ENCODE measurements around the gene MARCHF10.

Gene MARCHF10

DNA sequence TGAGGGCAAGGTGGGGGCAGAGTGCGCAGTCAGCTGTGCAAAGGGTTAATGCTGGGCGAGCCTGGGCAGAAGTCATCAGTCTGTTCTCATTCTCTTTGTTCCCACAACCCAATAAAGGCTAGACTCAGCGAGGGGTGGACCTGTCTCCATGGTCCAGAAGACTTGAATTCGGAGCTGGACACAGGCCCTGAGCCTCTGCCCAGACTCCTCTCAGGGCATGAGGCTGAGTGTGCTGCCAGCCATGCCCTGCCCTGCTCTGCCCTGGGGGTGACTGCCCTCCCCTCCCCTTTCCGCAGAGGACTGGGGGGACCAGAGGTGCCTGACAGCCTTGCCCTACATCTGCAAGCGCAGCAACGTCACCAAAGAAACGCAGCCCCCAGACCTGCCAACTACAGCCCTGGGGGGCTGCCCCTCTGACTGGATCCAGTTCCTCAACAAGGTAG lies 126.2 kb downstream of the MARCHF10 start:
- no peak overlapping the region for H3K27ac ChIP-seq
- H3K4me3 ChIP-seq, result no peak overlapping the region
- no peak for DNase-seq (ENCODE audit: low spot score)

DNA sequence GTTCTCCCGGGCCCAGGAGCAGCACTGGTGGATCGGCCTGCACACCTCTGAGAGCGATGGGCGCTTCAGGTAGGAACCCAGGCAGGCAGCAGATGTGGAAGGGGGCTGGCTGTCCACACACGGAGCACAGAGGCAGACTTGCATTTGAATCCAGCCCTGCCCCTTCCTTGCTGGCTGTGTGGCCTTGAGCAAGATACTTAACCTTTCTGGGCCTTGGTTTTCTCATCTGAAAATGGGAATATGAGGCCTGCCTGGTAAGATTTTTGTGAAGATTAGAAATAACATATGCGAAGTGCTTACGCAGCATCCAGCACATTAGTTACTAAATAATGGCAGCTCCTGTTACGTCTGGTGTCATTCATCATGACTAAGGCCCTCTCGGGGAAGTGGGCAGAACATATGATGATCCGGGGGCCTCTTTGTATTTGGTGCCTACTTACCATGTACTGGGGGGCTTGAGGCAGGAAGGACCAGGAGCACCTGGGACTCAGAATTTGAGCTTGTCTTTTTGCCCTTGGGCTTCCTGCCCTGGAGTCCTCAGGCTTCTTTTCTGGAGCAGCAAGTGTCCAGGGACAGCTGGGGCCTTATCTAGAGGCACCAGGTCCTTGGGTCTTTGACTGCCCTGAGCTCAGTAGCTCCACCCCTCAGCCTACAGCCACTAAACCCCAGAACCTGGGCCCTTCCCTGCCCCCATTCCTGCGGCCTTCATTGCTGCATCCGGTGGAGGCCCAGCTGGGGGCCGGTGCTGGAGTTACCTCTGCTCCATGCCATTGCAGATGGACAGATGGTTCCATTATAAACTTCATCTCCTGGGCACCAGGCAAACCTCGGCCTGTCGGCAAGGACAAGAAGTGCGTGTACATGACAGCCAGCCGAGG lies 126.8 kb downstream of the MARCHF10 start:
- no peak for DNase-seq (ENCODE audit: low spot score)
- Histone ChIP-seq H3K27ac (no peak overlapping the region), H3K4me3 (no peak overlapping the region)
- TF ChIP-seq, protein P1, sequence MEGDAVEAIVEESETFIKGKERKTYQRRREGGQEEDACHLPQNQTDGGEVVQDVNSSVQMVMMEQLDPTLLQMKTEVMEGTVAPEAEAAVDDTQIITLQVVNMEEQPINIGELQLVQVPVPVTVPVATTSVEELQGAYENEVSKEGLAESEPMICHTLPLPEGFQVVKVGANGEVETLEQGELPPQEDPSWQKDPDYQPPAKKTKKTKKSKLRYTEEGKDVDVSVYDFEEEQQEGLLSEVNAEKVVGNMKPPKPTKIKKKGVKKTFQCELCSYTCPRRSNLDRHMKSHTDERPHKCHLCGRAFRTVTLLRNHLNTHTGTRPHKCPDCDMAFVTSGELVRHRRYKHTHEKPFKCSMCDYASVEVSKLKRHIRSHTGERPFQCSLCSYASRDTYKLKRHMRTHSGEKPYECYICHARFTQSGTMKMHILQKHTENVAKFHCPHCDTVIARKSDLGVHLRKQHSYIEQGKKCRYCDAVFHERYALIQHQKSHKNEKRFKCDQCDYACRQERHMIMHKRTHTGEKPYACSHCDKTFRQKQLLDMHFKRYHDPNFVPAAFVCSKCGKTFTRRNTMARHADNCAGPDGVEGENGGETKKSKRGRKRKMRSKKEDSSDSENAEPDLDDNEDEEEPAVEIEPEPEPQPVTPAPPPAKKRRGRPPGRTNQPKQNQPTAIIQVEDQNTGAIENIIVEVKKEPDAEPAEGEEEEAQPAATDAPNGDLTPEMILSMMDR (IDR thresholded peaks at IDR 0.05), result no peak

More for the DNA sequence above, 126.2 kb downstream of the MARCHF10 start:
- TF ChIP-seq, protein P1 (IDR thresholded peaks at IDR 0.05), result no peak

DNA sequence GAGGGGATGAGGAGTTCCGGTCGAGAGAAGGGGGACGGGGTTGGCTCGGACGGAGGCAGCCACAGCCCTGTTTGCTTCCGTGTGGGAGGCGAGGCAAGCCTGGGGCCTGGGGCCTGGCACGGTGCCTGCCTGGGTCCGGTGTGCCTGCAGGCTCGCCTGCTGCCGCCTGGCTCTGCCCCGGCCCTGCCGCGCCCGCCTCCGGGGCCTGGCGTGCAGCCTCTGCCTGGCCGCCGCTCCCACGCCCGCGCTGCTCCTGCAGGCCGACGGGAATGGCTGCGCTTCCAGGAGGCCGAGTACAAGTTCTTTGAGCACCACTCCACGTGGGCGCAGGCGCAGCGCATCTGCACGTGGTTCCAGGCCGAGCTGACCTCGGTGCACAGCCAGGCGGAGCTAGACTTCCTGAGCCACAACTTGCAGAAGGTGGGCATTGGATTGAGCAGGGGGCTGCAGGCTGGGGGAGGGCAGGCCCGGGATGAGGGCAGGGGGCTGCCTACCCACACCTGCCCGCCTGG lies 127.5 kb downstream of the MARCHF10 start:
- TF ChIP-seq, protein P1 (IDR thresholded peaks at IDR 0.05), result no peak
- no peak for DNase-seq (ENCODE audit: low spot score)
- no peak overlapping the region for H3K27ac ChIP-seq
- no peak overlapping the region for H3K4me3 ChIP-seq

DNA sequence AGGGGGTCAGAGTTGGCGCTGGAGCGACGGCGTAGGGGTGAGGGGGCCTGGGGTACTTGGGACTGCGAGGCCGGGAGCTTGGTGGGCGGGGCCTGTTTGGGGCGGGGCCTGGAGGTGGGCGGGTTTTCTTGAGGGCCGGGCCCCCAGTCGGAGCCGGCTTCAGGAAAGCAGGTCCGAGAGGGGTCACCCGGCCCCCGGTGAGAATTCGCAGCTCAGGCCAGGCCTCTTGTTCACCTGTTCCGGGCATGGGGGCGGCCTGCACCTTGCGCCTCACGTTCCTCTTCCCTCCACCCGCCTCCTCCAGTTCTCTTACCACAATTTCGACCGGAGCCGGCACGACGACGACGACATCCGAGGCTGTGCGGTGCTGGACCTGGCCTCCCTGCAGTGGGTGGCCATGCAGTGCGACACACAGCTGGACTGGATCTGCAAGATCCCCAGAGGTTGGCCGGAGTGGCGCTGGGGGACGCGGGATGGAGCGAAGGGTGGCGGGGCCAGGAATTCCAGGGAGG lies 128.2 kb downstream of the MARCHF10 start:
- no peak overlapping the region for H3K4me3 ChIP-seq
- TF ChIP-seq, protein P1 (IDR thresholded peaks at IDR 0.05), result no peak
- no peak for DNase-seq (ENCODE audit: low spot score)
- H3K27ac ChIP-seq, result no peak overlapping the region

DNA sequence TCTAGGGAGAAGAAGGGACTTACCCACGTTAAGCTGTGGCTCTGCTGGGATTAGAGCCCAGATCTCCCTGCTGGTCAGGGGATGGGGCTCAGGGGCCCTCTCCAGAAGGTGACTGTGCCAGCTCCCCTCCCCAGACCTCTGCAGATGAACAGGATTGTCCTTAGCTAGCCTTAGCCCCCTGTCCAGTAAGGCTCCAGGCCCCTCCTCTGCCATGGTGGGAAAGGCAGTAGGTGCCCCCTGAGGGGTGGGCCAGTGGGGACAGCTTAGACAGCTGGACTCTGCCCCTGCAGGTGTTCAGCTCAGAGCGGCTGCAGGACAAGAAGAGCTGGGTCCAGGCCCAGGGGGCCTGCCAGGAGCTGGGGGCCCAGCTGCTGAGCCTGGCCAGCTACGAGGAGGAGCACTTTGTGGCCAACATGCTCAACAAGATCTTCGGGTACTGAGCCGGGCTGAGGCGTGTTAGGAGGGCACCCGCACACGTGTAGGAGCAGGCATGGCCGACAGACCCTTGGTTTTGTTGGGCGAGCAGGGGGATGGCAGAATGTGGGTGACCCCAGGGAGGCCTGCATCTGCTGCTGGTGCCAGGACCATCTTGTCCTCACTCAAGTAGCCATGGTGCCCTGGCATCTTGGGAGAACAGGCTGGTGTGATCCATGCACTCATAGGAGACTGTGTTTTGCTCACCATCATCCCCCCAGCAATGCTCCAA lies 129.7 kb downstream of the MARCHF10 start:
- peak; percentile 72 for DNase-seq (ENCODE audit: low spot score)
- TF ChIP-seq, protein P1 (IDR thresholded peaks at IDR 0.05), result no peak
- H3K27ac ChIP-seq, result no peak overlapping the region
- no peak overlapping the region for H3K4me3 ChIP-seq

DNA sequence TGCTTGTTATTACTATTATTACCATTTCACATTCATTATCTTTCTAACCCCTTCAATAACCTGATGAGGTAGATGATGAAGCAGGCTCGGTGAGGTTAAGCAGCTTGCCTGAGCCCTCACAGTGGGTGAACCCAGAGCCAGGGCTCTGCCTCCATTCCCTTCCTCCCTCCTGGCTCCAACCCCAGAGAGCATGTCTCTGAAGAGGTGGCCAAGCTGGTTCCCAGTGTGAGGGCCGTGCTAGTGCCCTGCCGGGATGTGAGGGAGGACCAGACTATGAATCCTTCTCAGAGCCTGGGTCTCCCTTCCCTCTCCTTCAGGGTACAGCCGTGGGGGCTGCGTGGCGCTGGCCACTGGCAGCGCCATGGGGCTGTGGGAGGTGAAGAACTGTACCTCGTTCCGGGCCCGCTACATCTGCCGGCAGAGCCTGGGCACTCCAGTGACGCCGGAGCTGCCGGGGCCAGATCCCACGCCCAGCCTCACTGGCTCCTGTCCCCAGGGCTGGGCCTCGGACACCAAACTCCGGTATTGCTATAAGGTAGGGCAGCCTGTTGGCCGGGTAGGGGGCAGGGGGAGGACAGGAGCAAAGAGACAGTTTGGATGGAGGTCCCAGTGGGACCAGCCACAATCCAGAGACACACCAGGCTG lies 131.0 kb downstream of the MARCHF10 start:
- H3K27ac ChIP-seq, result no peak overlapping the region
- TF ChIP-seq, protein P1 (IDR thresholded peaks at IDR 0.05), result no peak
- DNase-seq (ENCODE audit: low spot score), result no peak
- no peak overlapping the region for H3K4me3 ChIP-seq
